GM20431 (cell line): ENCODE results near the gene MED28.
"Not testable (repeated sequence)": the region's sequence is repeated elsewhere in the genome, so short reads cannot be mapped to it uniquely, and the experiment has no call there.

Experiments
- in situ Hi-C: fragments of 300-500 bp; cut with MseI, MboI; formaldehyde crosslinking; loops from one replicate; pipeline ENCODE4 v1.15.0; 2020; ENCODE audit warnings: low sequenced_read_pairs; ENCODE audit not compliant: unreplicated experiment

Gene MED28

GRCh38 chr4:17659196-17659595, 44.8 kb downstream of the MED28 start:
- in situ Hi-C loops, result not testable (repeated sequence)

GRCh38 chr4:17662694-17663093, 48.3 kb downstream of the MED28 start:
- in situ Hi-C loops, result no loop called here

DNA sequence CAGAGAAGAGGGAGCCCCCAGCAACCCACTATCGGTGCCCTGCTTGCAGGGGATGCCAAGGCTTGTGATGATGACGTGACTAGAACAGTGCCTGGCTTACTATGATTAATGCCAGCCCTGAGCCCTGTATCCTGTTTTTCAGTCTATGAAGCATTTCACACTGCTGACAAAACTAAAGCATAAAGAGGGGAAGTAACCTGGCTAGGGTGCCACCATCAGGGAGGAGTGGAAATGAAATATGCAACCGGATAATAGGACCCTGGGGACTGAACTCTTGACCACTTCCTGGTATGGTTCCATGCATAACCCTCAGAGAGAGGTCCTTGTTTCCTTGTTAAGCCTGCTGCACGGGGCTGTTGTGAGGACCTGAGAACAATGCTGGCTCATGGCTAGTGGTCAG, 50.3 kb downstream of the MED28 start:
- in situ Hi-C loops, result no loop called here

DNA sequence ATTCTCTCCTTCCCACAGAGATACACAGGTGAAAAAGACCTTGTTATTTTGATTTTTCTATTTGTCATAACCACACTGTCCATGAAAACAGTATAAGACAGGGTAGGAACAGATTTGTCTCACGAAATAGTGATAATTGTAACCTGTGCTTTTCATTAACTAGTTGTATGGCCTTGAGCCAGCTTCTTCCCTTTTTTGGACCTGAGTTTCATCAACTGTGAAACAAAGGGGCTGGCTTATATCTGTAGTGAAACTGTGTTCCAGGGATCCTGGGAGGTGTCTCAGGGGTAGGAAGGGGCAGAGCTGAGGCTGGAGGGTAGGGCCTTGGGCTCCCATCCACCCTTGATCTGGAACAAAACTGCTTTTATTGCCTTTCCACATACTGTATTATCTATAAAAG, 50.9 kb downstream of the MED28 start:
- in situ Hi-C loops, result no loop called here

DNA sequence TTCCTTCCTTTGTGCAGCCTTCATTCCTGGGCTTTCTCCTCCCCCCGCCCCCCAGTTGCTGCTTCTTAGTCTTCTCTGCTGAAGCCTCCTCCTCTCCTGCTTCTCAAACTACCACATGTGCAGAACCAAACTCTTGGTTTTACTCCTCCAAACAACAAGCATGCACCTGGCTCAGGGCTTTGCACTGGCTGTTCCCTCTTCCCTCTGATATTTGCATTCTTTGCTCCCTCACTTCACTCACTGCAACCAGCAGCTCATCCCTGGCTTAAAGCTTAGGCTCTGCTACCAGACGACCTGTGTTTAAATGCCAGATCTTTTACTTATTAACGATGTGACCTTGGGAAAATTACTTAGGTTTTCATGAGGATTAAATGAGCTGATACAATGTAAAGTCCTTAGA, 51.4 kb downstream of the MED28 start:
- in situ Hi-C loops, result no loop called here

- in situ Hi-C loops, result no loop called here
Observed at GRCh38 chr4:17667253-17667652, 52.8 kb downstream of the MED28 start.

- in situ Hi-C loops, result no loop called here
Observed at GRCh38 chr4:17667653-17668201, 53.3 kb downstream of the MED28 start.

DNA sequence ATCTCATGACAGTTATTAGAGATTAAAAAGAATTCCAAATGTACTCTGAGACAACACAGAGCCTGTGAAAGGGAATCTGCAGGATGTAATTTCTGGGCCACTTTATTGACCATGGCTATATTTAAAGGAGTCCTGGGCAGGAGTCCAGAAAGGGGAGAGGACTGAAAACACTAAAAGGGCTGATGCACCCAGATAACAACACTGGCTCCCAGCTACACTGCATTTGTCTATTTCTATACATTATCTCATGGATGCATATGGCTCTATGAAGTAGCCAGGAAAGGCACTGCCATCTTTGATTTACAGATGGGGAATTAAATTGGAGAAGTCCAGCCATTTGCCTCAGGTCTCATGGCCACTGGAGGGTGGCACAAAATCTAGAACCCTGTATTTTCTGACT, 56.0 kb downstream of the MED28 start:
- in situ Hi-C loops, result no loop called here

- in situ Hi-C loops, result no loop called here
Observed at GRCh38 chr4:17680559-17681280, 66.3 kb downstream of the MED28 start.

DNA sequence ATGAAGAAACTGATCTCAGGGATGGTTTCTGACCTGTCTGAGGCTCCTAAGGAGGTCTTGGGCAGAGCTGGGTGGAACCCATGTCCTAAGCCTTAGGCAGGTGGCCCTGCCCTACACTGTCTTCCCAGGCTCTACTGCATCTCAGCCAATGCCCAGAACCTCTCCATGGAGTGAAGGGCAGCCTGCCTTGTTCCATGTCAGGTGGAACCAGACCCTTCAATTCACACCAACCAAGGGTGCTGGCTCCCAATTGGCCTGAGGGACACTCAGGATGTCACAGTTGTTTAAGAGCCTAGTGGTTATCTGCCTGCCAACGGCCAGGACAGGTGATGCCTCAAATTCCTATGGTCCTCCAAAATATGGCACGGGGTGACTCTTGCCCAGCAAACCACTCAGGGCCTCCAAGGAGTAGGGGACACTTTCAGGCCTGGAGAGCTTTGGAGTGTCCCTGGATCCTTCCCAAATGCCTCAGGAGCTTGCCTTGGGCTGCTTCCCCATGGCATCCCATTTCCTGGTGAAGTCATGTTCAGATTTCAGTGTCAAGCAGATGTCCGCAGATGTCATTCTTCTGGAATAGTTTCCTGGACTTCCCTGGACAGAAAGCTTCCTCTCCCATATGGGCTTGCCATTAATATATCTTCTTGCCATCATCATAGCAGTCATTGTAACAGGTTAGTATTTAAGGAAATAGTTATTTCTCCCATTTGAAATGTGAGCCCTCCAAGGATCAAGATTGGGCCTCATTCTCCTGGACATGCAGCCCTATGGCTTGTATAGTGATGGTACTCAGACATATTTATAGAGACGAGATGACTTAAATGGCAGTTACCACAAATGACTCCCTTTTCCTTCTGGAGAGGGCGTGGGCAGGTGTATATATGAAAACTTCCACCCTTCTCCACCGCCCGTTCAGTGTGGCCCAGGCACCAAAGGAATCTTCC, 67.1 kb downstream of the MED28 start:
- in situ Hi-C loops, result no loop called here

GRCh38 chr4:17682222-17682566, 67.8 kb downstream of the MED28 start:
- in situ Hi-C loops, result no loop called here
